Diencephalon (tissue), 1 donor: Measurements from ENCODE around the gene OR7C2. TPM values are rescaled to one million over a fixed set of nuclear protein-coding genes. Genes with fewer than 3 reads are reported as not detected.

Experiments used
- total RNA-seq: library from RNA; depleted of rRNA; stranded (reverse); fragments of >200 nt; gene quantifications from one replicate; pipeline ENCODE4 v1.2.3, GENCODE V29; 2014

Gene OR7C2
- total RNA-seq = not detected

GRCh38 chr19:14941189-14941588, at the start of gene OR7C2:
Gene OR7C2 (plus strand): TSS chr19:14941489. CDS start chr19:14941489, 0 bp downstream.

GRCh38 chr19:14979476-14980255, 38.4 kb downstream of the OR7C2 start, which contains the start of gene SLC1A6:
Gene SLC1A6 (minus strand): TSS chr19:14979864. CDS start chr19:14972910, 6,954 bp downstream.

Other genes starting within 250 kb of the OR7C2 start
- under 0.01 TPM for gene ADGRE2, start 162.9 kb upstream of the OR7C2 start, total RNA-seq
- gene OR7A5, start 106.3 kb upstream of the OR7C2 start, total RNA-seq = not detected
- not detected for gene OR7C1, start 106.3 kb upstream of the OR7C2 start, total RNA-seq
- not detected for gene OR7A10, start 92.6 kb upstream of the OR7C2 start, total RNA-seq
- gene OR7A17, start 55.4 kb upstream of the OR7C2 start, total RNA-seq = not detected
- 56.7 TPM for gene SLC1A6, start 38.4 kb downstream of the OR7C2 start, total RNA-seq
- gene CASP14, start 108.0 kb downstream of the OR7C2 start, total RNA-seq = not detected
- gene OR1I1, start 140.7 kb downstream of the OR7C2 start, total RNA-seq = not detected
- 3.9 TPM for gene SYDE1, start 165.9 kb downstream of the OR7C2 start, total RNA-seq